ENCODE results near the gene PPP3R2. TPM values are rescaled to one million over a fixed set of nuclear protein-coding genes. Genes with fewer than 3 reads are reported as not detected.
A peak's percentile ranks its signal among the peaks of the same experiment; 100 is the strongest.

The PPP3R2 gene
- total RNA-seq, 1 donor from 2014 or later, result not detected

- H3K27me3 Mint-ChIP-seq, result peaks cover 3% of the 10 kb centered on the region
- H3K36me3 Mint-ChIP-seq (ENCODE audit: insufficient read depth), result no peaks in the 10 kb centered on the region
- no peak overlapping the region for H3K4me3 Mint-ChIP-seq (ENCODE audit: low read depth)
- DNase-seq (ENCODE audit: low spot score, unreplicated experiment), result no peak
- H3K4me1 Mint-ChIP-seq (ENCODE audit: low read depth), result peaks cover 13% of the 10 kb centered on the region
- H3K9me3 Mint-ChIP-seq (ENCODE audit: low read depth), result no peaks in the 10 kb centered on the region
- TF ChIP-seq, protein P1, sequence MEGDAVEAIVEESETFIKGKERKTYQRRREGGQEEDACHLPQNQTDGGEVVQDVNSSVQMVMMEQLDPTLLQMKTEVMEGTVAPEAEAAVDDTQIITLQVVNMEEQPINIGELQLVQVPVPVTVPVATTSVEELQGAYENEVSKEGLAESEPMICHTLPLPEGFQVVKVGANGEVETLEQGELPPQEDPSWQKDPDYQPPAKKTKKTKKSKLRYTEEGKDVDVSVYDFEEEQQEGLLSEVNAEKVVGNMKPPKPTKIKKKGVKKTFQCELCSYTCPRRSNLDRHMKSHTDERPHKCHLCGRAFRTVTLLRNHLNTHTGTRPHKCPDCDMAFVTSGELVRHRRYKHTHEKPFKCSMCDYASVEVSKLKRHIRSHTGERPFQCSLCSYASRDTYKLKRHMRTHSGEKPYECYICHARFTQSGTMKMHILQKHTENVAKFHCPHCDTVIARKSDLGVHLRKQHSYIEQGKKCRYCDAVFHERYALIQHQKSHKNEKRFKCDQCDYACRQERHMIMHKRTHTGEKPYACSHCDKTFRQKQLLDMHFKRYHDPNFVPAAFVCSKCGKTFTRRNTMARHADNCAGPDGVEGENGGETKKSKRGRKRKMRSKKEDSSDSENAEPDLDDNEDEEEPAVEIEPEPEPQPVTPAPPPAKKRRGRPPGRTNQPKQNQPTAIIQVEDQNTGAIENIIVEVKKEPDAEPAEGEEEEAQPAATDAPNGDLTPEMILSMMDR (IDR thresholded peaks at IDR 0.05; ENCODE audit: unreplicated experiment), result no peak
- no peak overlapping the region for H3K27ac Mint-ChIP-seq
Observed at GRCh38 chr9:101604296-101604695, 9.5 kb upstream of the PPP3R2 start.

- H3K27ac Mint-ChIP-seq, result no peak overlapping the region
- H3K36me3 Mint-ChIP-seq (ENCODE audit: insufficient read depth), result no peaks in the 10 kb centered on the region
- no peaks in the 10 kb centered on the region for H3K9me3 Mint-ChIP-seq (ENCODE audit: low read depth)
- H3K4me1 Mint-ChIP-seq (ENCODE audit: low read depth), result peaks cover 11% of the 10 kb centered on the region
- H3K4me3 Mint-ChIP-seq (ENCODE audit: low read depth), result no peak overlapping the region
- peaks cover 3% of the 10 kb centered on the region for H3K27me3 Mint-ChIP-seq
- TF ChIP-seq, protein P1 (IDR thresholded peaks at IDR 0.05; ENCODE audit: unreplicated experiment), result peak; percentile 78
- DNase-seq (ENCODE audit: low spot score, unreplicated experiment), result no peak
Observed at GRCh38 chr9:101601904-101602765, 7.4 kb upstream of the PPP3R2 start.

- H3K27me3 Mint-ChIP-seq, result peaks cover 6% of the 10 kb centered on the region
- H3K4me3 Mint-ChIP-seq (ENCODE audit: low read depth), result no peak overlapping the region
- TF ChIP-seq, protein P1 (IDR thresholded peaks at IDR 0.05; ENCODE audit: unreplicated experiment), result no peak
- no peak for DNase-seq (ENCODE audit: low spot score, unreplicated experiment)
- H3K36me3 Mint-ChIP-seq (ENCODE audit: insufficient read depth), result no peaks in the 10 kb centered on the region
- no peak overlapping the region for H3K27ac Mint-ChIP-seq
- H3K9me3 Mint-ChIP-seq (ENCODE audit: low read depth), result no peaks in the 10 kb centered on the region
- peaks cover 4% of the 10 kb centered on the region for H3K4me1 Mint-ChIP-seq (ENCODE audit: low read depth)
Observed at GRCh38 chr9:101593345-101593744, 1.4 kb downstream of the PPP3R2 start.

- Mint-ChIP-seq H3K4me1 (ENCODE audit: low read depth) (peaks cover 4% of the 10 kb centered on the region), H3K9me3 (ENCODE audit: low read depth) (no peaks in the 10 kb centered on the region), H3K27me3 (peaks cover 6% of the 10 kb centered on the region), H3K36me3 (ENCODE audit: insufficient read depth) (no peaks in the 10 kb centered on the region), H3K4me3 (ENCODE audit: low read depth) (no peak overlapping the region), H3K27ac (no peak overlapping the region)
- TF ChIP-seq, protein P1 (IDR thresholded peaks at IDR 0.05; ENCODE audit: unreplicated experiment), result no peak
- DNase-seq (ENCODE audit: low spot score, unreplicated experiment), result no peak
Observed at GRCh38 chr9:101592788-101593187, 2.0 kb downstream of the PPP3R2 start.

DNA sequence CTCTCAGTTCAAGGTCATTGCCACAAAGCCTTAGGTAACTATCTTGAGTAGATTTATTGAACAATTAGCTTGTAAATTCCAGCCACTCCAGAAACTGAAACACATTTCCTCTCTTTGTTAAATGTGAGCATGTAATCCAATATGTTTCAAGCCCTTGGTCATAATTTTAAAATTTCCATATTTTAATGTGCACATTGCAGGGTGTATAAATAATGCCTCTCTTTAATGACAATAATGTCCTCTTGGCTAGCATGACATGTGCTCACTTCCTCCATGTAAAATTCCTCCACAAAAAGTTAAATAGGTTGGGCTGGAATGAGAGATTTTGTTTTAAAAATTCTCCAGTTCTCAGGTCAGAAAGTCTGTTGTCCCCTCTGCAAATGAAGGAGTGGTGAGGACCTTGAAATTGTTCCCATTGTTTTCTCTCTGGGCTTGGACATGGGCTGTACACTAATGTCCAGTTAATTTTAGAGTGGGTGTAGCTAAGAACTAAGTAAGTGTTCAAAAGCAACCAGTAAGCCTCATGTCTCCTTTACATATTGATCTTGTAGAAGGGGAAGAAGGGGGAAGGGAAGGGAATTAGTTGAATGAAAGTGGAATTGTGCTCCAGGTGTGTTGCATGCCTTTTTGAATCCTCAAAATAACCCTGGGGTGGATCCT lies 2.9 kb downstream of the PPP3R2 start:
- no peaks in the 10 kb centered on the region for H3K9me3 Mint-ChIP-seq (ENCODE audit: low read depth)
- no peak overlapping the region for H3K27ac Mint-ChIP-seq
- H3K4me3 Mint-ChIP-seq (ENCODE audit: low read depth), result no peak overlapping the region
- H3K4me1 Mint-ChIP-seq (ENCODE audit: low read depth), result peaks cover 4% of the 10 kb centered on the region
- DNase-seq (ENCODE audit: low spot score, unreplicated experiment), result no peak
- TF ChIP-seq, protein P1 (IDR thresholded peaks at IDR 0.05; ENCODE audit: unreplicated experiment), result no peak
- no peaks in the 10 kb centered on the region for H3K36me3 Mint-ChIP-seq (ENCODE audit: insufficient read depth)
- H3K27me3 Mint-ChIP-seq, result peaks cover 6% of the 10 kb centered on the region
